ENCODE data around the gene FAM227A. TPM values are rescaled to one million over a fixed set of nuclear protein-coding genes. Genes with fewer than 3 reads are reported as not detected.

The FAM227A gene
- total and polyA plus RNA-seq, 8 donors = 1.5 to 8.8 (median 4.6) TPM

GRCh38 chr22:38614332-38615063 lies 41.7 kb downstream of the FAM227A start:
- Histone ChIP-seq H3K36me3 (no peaks in the 10 kb centered on the region), H3K27ac (no peak overlapping the region), H3K4me1 (peaks cover 0 to 4% of the 10 kb centered on the region in 2 donors), H3K4me3 (no peak overlapping the region), H3K9me3 (peaks cover 0 to 10% of the 10 kb centered on the region in 2 donors), H3K27me3 (no peaks in the 10 kb centered on the region)
- intact Hi-C loops (cut with DNase I) = no loop called here
- no peak for TF ChIP-seq CTCF (IDR thresholded peaks at IDR 0.05)
- DNase-seq (no peak), ATAC-seq (no peak)

GRCh38 chr22:38613588-38613987 lies 42.6 kb downstream of the FAM227A start:
- TF ChIP-seq CTCF (IDR thresholded peaks at IDR 0.05) = no peak
- ATAC-seq = no peak
- H3K9me3 ChIP-seq = peaks cover 0 to 6% of the 10 kb centered on the region in 2 donors

GRCh38 chr22:38612217-38613006 lies 43.8 kb downstream of the FAM227A start:
- H3K4me1 ChIP-seq = peaks cover 0 to 4% of the 10 kb centered on the region in 2 donors
- H3K27ac ChIP-seq = no peak overlapping the region
- H3K27me3 ChIP-seq = no peaks in the 10 kb centered on the region
- H3K4me3 ChIP-seq = no peak overlapping the region
- DNase-seq = no peak
- TF ChIP-seq CTCF (IDR thresholded peaks at IDR 0.05) = no peak
- no peak for ATAC-seq
- intact Hi-C loops (cut with DNase I) = no loop called here
- no peaks in the 10 kb centered on the region for H3K9me3 ChIP-seq
- H3K36me3 ChIP-seq = no peaks in the 10 kb centered on the region

More at GRCh38 chr22:38613588-38613987, 42.6 kb downstream of the FAM227A start:
- no peak for DNase-seq
- H3K27me3 ChIP-seq = no peaks in the 10 kb centered on the region
- no peak overlapping the region for H3K27ac ChIP-seq
- intact Hi-C loops (cut with DNase I) = no loop called here
- no peaks in the 10 kb centered on the region for H3K36me3 ChIP-seq
- peaks cover 0 to 4% of the 10 kb centered on the region in 2 donors for H3K4me1 ChIP-seq
- H3K4me3 ChIP-seq = no peak overlapping the region

- Histone ChIP-seq H3K27me3 (no peaks in the 10 kb centered on the region), H3K36me3 (no peaks in the 10 kb centered on the region), H3K4me3 (no peak overlapping the region), H3K9me3 (no peaks in the 10 kb centered on the region), H3K4me1 (peaks cover 0 to 4% of the 10 kb centered on the region in 2 donors), H3K27ac (no peak overlapping the region)
- ATAC-seq = no peak
- TF ChIP-seq CTCF (IDR thresholded peaks at IDR 0.05) = no peak
- no peak for DNase-seq
- intact Hi-C loops (cut with DNase I) = no loop called here
These were observed 44.6 kb downstream of the FAM227A start for GRCh38 chr22:38611559-38611958.

GRCh38 chr22:38610234-38610633 lies 46.0 kb downstream of the FAM227A start:
- TF ChIP-seq CTCF (IDR thresholded peaks at IDR 0.05) = no peak
- DNase-seq (no peak), ATAC-seq (no peak)
- Histone ChIP-seq H3K9me3 (no peaks in the 10 kb centered on the region), H3K36me3 (no peaks in the 10 kb centered on the region), H3K4me1 (peaks cover 0 to 4% of the 10 kb centered on the region in 2 donors), H3K4me3 (no peak overlapping the region), H3K27ac (no peak overlapping the region), H3K27me3 (no peaks in the 10 kb centered on the region)
- intact Hi-C loops (cut with DNase I) = no loop called here
